ENCODE data around the gene SMC6.

Gene SMC6

DNA sequence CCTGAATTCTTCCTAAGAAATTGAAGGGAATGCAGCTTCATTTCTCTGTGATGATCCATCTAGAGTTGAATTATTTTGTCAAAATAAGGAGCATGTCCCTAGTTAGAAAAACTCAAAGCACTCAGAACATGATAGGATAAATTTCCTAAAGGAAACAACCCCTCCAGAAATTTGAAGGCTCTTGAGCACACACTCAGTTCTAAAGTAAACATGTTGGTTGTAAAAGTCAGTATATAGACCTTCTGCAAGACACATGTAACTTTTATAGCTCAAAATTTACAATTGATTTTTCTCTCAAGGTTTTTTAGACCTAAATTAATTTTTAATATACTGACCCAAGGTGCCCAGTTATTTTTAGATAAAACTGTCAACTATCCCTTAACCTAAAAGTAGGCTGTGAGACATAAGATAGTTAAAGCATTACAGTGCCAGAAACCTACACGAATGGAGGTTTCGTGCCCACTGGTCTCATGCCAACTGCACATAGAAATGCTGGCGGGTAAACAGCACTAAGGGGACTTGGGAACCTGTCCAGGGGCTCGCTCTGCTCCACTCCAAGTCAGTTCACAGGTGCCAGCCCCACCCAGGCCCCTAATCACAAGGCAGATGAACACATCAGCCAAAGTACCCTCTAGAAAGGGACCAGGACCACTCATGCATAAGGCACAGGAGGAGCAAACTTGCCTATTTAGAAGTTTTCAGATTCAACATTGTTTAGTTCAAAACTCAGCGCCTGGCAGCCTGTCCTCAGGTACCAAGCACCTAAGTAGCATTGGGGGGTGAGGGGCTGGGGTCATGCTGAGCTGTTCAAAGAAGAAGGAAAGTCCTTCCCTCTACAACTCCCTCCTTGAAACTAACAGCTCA is 106.5 kb downstream of the SMC6 start:
- no peak for DNase-seq (ENCODE audit: low read depth in 2 of 2)

DNA sequence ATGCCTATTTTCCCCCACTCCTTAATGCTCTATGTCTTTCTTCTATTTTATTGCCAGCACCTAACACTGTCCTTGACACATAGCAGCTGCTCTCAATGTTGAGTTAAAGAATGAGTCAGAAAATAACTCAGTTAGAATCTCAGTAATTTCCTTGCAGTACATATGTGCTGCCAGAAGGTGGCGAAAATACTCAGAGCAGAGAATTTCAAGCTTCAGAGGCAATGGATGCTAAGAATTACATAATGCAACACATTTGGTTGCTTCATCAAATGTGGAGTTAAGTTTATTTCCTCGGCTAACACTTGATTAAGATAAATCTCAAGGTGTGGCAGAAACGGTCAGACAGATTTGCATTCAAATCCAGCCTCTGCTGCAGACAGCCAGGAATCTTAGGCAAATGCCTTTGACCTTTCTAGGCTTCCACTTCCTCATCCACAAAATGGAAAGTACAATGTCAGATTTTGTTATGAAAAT is 107.5 kb downstream of the SMC6 start:
- DNase-seq (ENCODE audit: low read depth in 2 of 2), result peak in 1 of 2 experiments; percentile 11

GRCh38 chr2:17644997-17645720 is 108.5 kb downstream of the SMC6 start:
- DNase-seq (ENCODE audit: low read depth in 2 of 2), result no peak

DNA sequence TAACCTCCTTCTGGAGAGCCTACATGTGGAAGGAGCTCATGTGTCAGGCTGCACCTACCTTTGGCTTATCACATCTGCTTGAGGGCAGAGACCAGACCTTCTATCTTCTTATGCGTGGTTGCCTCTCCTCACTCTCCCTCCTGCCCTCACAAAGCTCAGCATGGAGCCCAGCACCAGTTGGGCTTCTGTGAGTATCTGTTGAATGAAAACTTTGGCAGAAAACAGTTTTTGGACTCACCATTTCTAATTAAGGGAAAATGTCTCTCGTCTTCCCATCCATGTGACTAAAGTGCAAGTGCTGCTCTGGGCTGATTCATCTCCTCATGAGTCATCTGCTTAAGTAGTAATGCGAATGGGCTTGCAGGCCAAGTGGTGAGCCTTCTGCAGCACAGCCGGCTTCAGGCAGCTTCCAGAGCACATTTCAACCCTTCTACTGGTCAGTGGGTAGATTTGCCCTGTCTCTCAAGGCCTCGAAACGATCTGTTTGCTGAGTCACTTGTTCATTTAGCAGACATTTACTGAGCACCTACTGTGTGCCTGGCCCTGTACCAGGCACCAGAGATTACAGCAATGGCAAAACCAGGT is 110.5 kb downstream of the SMC6 start:
- DNase-seq (ENCODE audit: low read depth in 2 of 2), result no peak

DNA sequence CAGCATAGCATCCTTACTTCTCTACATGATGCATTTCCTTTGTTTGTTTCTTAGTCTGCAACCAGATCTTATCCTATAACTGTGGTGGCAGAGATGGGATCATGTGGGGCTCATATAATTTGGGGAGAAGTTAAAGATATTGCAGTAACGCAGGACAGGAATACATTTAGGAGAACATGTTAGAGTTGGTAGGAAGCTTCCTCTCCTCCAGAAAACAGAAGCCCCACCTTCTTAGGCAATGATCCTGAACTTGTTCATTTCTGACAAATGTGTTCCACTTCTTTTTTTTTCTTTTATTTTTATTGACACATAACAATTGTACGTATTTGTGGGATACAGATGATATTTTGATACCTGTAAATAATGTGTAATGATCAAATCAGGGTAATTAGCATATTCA is 113.2 kb downstream of the SMC6 start:
- no peak for DNase-seq (ENCODE audit: low read depth in 2 of 2)

GRCh38 chr2:17638196-17638743 is 115.3 kb downstream of the SMC6 start:
- DNase-seq (ENCODE audit: low read depth in 2 of 2), result no peak

DNA sequence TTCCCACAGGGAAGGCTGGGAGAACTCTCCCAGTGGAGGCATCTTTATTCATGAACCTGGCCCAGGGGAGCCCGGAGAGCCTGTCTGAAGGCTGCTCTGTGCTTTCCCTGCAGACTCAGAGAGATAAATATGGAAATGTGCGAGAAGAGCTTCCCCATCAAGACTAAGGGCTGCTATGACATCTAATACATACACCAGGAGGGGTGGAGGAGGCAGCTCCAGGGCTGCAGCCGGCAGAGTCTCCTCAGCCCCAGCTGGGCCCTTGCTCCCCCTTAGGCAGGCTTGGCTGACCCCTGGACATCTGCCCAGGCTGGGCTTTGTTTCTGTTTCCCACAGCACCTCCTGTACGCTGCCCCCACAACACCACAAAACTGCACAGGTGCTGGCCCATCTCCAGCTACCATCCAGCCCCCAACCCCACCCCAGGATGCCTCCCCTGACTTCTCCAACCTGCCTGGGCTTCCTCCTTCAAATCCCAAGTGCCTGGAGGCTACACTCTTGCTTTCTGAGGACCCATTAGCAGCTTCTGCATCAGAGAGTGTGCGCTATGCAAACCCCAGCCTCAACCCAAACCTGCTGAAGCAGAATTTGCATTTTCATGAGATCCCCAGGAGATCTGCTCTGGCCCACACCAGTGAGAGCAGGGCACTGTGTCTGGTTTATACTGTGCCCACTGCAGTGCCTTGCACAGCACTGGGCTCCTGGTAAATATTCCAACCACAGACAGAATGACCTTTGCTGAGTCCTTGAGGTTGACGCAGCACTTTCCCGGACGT is 116.3 kb downstream of the SMC6 start:
- DNase-seq (ENCODE audit: low read depth in 2 of 2), result no peak

DNA sequence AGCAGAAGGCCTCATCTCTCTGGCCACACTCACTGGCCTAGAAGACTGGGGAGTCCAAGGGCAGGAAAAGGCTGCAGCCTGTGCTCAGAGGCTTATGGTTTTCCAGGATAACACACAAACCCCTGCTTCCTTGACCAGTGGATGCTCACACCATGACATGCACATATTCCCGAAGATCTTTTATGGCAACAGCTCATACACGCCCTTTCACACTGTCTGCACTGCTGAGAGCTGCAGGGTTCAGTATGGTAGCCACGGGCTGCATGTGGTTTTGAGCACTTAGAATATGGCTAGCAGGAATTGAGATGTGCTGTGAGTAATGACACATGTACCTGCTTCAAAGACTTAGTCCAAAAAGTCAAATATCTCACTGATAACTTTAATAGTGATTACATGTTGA is 117.4 kb downstream of the SMC6 start:
- no peak for DNase-seq (ENCODE audit: low read depth in 2 of 2)

DNA sequence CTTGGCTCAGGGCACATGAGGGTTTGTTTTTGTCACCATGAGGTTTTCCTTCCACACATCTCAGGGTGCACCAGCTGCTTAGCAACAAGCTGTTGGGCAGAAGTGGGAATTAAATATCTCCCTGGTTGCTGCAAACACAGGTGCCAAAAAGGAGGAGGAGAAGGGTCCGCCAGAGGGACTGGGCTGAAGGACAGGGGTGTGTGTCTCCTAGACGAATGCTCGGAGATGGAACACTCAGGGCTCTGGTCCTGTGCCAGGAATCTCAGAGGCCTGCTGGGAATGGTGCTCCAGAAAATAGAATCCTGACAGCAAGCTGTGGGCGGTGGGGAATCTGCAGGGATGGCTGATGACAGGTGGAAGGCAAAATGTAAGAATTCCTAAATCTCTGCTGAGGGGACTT is 118.6 kb downstream of the SMC6 start:
- no peak for DNase-seq (ENCODE audit: low read depth in 2 of 2)

DNA sequence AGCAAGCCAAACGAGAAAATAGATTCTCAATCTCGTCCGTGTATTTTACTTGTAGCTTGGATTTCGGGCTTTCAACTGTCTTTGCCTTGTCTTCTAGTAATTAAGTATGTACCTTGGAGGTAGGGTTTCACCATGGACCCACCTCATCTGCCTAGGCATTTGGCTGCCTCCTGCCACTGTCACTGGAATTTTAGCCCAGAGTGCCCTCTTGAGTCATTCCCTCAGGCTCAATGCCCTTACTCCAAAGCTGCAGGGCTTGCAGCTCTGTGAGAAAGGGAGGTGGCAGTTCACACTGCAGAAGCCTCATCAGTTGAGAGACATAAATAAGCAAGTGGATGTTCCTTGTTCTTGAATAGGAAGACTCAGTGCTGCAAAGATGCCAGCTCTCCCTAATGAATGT is 123.5 kb downstream of the SMC6 start:
- DNase-seq (ENCODE audit: low read depth in 2 of 2), result no peak

GRCh38 chr2:17628349-17629261 is 125.0 kb downstream of the SMC6 start:
- DNase-seq (ENCODE audit: low read depth in 2 of 2), result no peak

DNA sequence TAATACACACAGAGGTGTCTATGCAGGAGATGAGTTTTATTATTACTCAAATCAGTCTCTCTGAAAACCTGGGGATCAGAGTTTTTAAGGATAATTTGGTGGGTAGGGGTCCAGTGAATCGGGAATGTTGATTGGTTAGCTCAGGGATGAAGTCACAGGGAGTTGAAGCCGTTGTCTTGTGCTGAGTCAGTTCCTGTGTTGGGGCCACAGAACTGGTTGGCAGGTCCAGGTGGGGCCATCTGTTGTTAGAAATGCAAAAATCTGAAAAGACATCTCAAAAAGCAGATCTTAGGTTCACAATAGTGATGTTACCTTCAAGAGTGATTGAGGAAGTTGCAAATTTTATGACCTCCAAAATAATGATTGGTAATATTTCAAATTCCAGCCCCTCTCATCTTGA is 126.2 kb downstream of the SMC6 start:
- no peak for DNase-seq (ENCODE audit: low read depth in 2 of 2)

GRCh38 chr2:17626986-17627385 is 126.6 kb downstream of the SMC6 start:
- no peak for DNase-seq (ENCODE audit: low read depth in 2 of 2)

DNA sequence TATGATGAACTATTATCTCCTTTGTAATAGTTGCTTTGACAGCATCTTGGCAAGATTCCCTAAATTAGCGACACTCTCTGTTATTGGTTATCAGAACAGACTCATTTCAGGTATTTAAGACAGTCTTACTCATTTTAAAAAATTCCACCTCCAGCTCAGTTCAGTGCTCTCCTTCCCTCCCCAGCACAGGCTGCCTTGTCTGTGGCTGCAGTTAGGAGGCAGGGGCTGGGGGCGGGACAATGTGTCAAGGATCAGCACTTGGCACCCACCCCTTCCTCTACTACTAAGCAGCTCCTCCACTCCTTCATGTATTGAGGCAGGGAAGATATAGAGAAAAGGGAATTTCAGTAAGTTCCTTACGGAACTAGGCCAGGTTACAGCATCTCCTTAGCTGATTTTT is 128.2 kb downstream of the SMC6 start:
- DNase-seq (ENCODE audit: low read depth in 2 of 2), result no peak

DNA sequence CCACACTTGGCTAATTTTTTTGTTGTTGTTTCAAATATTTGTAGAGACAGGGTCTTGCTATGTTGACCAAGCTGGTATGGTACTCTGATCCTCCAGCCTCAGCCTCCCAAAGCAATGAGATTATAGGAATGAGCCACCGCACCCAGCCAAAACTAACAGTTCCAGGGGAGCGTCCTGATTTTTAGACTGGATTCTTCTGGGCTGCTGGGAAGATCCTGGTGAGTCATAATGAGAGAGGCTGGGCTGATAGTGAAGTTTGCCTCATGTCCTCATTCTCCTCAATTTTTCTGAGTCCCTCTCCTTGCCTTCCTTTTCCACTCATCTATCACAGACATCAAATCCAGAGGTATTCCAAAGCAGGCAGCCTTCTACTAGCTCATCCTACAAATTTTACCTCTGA is 131.8 kb downstream of the SMC6 start:
- DNase-seq (ENCODE audit: low read depth in 2 of 2), result no peak

DNA sequence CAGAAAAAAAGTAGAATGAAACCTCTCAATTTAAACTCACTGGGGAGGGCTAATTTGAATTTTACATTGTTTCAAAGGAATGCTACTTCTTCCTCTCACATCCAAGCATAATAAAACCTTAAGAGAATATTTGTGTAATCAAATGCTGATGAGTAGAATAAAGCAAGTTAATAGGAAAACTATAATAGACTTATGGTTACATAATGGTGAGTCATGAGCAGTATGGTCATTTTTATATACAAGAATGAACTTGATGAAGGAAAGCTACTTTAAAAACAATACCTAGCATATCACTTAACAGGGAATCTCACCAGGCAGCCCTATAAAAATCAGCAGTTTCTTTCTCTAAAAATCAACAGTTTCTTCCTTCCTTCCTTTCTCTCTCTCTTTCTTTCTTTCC is 132.8 kb downstream of the SMC6 start:
- no peak for DNase-seq (ENCODE audit: low read depth in 2 of 2)

DNA sequence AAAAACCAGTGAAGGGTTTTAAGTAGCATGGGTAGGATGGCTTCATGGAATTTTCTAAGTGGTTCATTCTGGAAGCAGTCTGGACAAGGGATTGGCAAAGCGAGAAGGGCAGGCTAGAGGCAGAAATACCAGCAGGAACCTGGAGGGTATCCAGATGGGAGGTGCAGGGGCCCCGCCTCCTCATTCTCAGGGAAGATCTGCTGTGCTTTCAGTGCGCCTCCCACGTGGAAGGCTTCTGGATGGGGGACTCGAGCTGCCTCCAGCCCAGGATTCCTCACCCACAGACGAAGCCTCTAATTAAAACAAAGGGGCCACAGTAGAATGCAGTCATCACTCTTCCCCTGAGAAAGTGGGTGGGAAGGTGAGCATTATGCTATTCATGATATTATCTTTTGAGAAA is 133.3 kb downstream of the SMC6 start:
- DNase-seq (ENCODE audit: low read depth in 2 of 2), result no peak

DNA sequence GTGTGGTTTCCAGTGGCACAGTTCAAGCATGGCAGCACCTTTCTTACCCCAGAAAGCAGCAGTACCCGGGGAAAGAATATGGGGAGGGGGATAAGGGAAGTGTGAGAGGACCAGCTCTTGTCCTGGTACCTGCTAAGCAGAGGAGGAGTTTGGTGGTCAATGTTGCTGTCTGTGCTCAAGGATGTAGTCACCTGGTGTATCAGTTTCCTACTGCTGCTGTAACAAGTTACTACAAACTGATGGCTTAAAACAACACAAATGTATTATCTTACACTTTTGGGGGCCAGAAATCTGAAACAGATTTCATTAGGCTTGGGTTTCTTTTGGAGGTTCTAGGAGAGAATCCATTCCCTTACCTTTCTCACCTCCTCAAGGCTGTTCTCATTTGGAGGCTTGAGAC is 135.7 kb downstream of the SMC6 start:
- DNase-seq (ENCODE audit: low read depth in 2 of 2), result no peak

DNA sequence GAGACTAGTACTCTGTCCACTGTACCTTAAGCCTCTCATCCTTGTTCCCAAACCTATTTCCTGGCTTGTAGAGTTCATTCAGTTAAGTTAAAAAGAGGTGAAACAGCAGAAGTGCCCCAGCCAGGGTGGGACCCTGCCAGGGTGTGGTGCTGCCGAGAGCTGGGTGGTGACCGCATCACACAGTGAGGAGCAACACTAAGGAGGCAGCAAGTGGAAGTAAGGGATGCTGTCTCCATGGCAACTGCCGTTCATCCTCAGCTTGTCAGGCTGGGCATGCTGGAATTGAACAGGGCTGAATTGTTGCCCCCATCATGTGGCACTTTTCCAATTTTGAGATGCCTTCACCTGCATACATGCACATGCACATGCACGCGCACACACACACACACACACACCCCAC is 136.1 kb downstream of the SMC6 start:
- DNase-seq (ENCODE audit: low read depth in 2 of 2), result no peak

DNA sequence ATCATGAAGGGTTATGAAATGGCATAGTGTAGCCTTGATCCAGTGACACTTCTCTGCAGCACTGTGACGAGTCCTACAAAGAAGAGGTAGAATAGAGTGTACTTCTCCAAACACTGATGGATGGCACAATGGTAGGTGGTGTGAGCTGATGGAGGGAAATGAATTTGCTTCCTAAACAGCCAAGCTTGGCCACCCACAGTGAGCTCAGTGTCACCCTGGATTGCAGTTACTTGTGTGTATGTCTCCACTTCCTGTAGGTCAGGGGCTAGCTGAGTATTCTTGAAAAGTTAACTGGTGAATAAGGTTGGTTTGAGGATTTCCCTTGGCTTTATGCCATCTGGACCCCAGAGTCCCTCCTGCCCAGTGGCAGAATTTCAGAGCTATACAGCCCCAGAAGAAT is 137.2 kb downstream of the SMC6 start:
- no peak for DNase-seq (ENCODE audit: low read depth in 2 of 2)

All from stimulated activated CD4-positive, alpha-beta T cell treated with anti-CD3 and anti-CD28 coated beads, Interleukin-12 subunit alpha, Interleukin-12 subunit beta, amount 100 ng/mL, for 24 hours (primary cell).